GM13976 (cell line): ENCODE results near the gene NDUFS8.
A peak's percentile ranks its signal among the peaks of the same experiment; 100 is the strongest.

Experiments used
- DNase-seq: peaks from one replicate; pipeline ENCODE4 v3.0.0; 2012; ENCODE audit warnings: low spot score
- CTCF ChIP-seq: IDR thresholded peaks from 2 replicates; pipeline ENCODE4 v1.5.1; 2012; ENCODE audit warnings: borderline replicate concordance, mild to moderate bottlenecking; ENCODE audit not compliant: insufficient read depth; ENCODE audit errors: extremely low read depth, missing control alignments, control extremely low read depth
- in situ Hi-C: fragments of 300-500 bp; cut with MboI; formaldehyde crosslinking; loops from one replicate; pipeline ENCODE4 v1.12.0; 2022; ENCODE audit warnings: low sequenced_read_pairs, mixed read lengths, inconsistent platforms; ENCODE audit not compliant: unreplicated experiment

NDUFS8 gene

GRCh38 chr11:68077617-68078582 lies 47.4 kb downstream of the NDUFS8 start:
- peak; percentile 37 for DNase-seq
- in situ Hi-C loops, result no loop called here
- TF ChIP-seq CTCF, result no peak

- DNase-seq, result no peak
- in situ Hi-C loops, result no loop called here
- TF ChIP-seq CTCF, result no peak
These were observed 50.4 kb downstream of the NDUFS8 start for GRCh38 chr11:68080860-68081259.

- in situ Hi-C loops, result no loop called here
- no peak for DNase-seq
- no peak for TF ChIP-seq CTCF
These were observed 51.2 kb downstream of the NDUFS8 start for GRCh38 chr11:68081691-68082090.

- in situ Hi-C loops, result no loop called here
- DNase-seq, result no peak
- TF ChIP-seq CTCF, result no peak
These were observed 52.0 kb downstream of the NDUFS8 start for GRCh38 chr11:68082481-68082880.

DNA sequence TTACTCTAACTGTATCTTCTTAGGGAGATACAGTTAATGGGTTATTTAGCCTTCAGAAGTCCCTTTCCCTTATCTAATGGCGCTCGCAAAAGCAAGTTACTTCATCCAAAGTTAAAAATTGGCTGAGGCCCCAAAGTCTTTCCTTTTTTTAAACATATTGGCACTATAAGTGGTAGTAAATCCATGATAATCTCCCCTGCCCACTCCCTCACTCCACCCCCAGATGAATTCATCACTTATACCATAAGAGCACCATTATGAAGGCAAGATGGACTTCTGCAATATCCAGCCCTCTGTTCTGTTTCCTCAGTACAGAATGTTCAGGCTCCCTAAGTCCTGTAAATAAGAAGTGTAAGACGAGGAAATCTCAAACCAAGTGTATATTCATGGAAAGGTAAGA lies 53.0 kb downstream of the NDUFS8 start:
- TF ChIP-seq CTCF, result no peak
- in situ Hi-C loops, result no loop called here
- no peak for DNase-seq
